Hypothalamus (tissue), 51 donors: ENCODE measurements around the gene FAAP20.

Source experiments
- DNase-seq, 51 donors: peaks; one replicate each; lab custom pipeline; 2025; lab: John Stamatoyannopoulos, UW

Gene FAAP20

GRCh38 chr1:2194319-2194897, at the start of gene FAAP20:
TSS of gene FAAP20 (minus strand) at chr1:2194772. CDS start at chr1:2194749, 23 bp downstream.
- DNase-seq: peak in 49 of 51 donors; percentile 44 to 91 (median 79)

- DNase-seq: peak in 9 of 51 donors; percentile 15 to 72 (median 43)
Measured at GRCh38 chr1:2242814-2243725, 48.5 kb upstream of the FAAP20 start.

GRCh38 chr1:2241820-2242219, 47.2 kb upstream of the FAAP20 start:
- DNase-seq: no peak

GRCh38 chr1:2240270-2241156, 45.9 kb upstream of the FAAP20 start:
- peak in 40 of 51 donors; percentile 22 to 86 (median 60) for DNase-seq

- no peak for DNase-seq
Measured at GRCh38 chr1:2239384-2239985, 44.9 kb upstream of the FAAP20 start.

- no peak for DNase-seq
Measured at GRCh38 chr1:2239013-2239370, 44.4 kb upstream of the FAAP20 start.

GRCh38 chr1:2238361-2239012, 43.9 kb upstream of the FAAP20 start:
- DNase-seq: no peak

GRCh38 chr1:2237773-2238172, 43.2 kb upstream of the FAAP20 start:
- peak in 9 of 51 donors; percentile 15 to 54 (median 31) for DNase-seq

- DNase-seq: no peak
Measured at GRCh38 chr1:2236695-2237677, 42.4 kb upstream of the FAAP20 start.

- no peak for DNase-seq
Measured at GRCh38 chr1:2235300-2235998, 40.9 kb upstream of the FAAP20 start.

GRCh38 chr1:2234762-2235113, 40.2 kb upstream of the FAAP20 start:
- peak in 1 of 51 donors; percentile 43 for DNase-seq

- peak in 40 of 51 donors; percentile 18 to 82 (median 56) for DNase-seq
Measured at GRCh38 chr1:2233997-2234761, 39.6 kb upstream of the FAAP20 start.

- DNase-seq: no peak
Measured at GRCh38 chr1:2233468-2233867, 38.9 kb upstream of the FAAP20 start.

- no peak for DNase-seq
Measured at GRCh38 chr1:2232916-2233438, 38.4 kb upstream of the FAAP20 start.

- no peak for DNase-seq
Measured at GRCh38 chr1:2232255-2232915, 37.8 kb upstream of the FAAP20 start.

GRCh38 chr1:2231532-2232254, 37.1 kb upstream of the FAAP20 start:
- DNase-seq: peak in 38 of 51 donors; percentile 21 to 74 (median 56)
